Measurements from ENCODE around the gene TTC36. TPM values are rescaled to one million over a fixed set of nuclear protein-coding genes. Genes with fewer than 3 reads are reported as not detected.
"Not testable (repeated sequence)": the region's sequence is repeated elsewhere in the genome, so short reads cannot be mapped to it uniquely, and the experiment has no call there.

Gene TTC36
- total RNA-seq, 1 donor, result 1.1 TPM

DNA sequence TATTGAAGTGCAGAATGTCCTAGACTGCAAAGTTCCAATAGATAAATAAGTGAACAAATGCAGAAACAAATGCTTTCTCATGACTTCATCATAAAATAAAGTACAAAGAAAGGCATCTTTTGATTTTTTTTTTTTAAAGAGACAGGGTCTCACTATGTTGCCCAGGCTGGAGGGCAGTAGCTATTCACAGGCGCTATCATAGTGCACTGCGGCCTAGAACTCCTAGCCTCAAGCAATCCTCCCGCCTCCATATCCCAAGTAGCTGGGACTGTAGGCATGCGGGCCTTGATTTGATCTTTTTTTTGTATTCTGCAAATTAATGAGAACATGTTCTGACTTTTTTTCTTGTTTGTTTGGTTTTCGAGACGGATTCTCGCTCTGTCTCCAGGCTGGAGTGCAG is 47.4 kb downstream of the TTC36 start:
- DNase-seq (ENCODE audit: low read depth in 2 of 3, low spot score in 2 of 3), result no peak

DNA sequence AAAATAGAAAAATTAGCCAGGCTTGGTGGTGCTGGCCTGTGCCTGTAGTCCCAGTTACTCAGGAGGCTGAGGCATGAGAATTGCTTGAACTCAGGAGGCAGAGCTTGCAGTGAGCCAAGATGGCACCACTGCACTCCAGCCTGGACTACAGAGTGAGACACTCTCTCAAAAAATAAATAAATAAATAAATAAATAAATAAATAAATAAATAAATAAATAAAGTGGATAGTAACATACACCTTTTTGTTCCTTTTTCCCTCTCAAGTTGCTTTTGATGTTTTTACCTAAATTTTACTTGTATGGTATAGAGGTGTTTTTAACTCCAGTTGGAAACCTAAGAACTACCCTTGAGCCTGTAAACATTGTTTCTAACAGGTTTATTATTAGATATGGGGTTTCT is 50.7 kb downstream of the TTC36 start:
- DNase-seq (ENCODE audit: low read depth in 2 of 3, low spot score in 2 of 3), result not testable (repeated sequence)

Other genes with a start within 250 kb of the TTC36 start
- gene CD3E, start 222.7 kb upstream of the TTC36 start, total RNA-seq, result 0.54 TPM
- gene CD3D, start 184.8 kb upstream of the TTC36 start, total RNA-seq, result 0.27 TPM
- gene CD3G, start 183.1 kb upstream of the TTC36 start, total RNA-seq, result under 0.01 TPM
- gene UBE4A, start 167.9 kb upstream of the TTC36 start, total RNA-seq, result 26.4 TPM
- 50.1 TPM for gene ATP5MG, start 125.9 kb upstream of the TTC36 start, total RNA-seq
- gene KMT2A, start 91.0 kb upstream of the TTC36 start, total RNA-seq, result 78.4 TPM
- gene TMEM25, start 3.7 kb downstream of the TTC36 start, total RNA-seq, result 35.8 TPM
- 24.0 TPM for gene IFT46, start 38.5 kb downstream of the TTC36 start, total RNA-seq
- 27.5 TPM for gene ARCN1, start 44.9 kb downstream of the TTC36 start, total RNA-seq
- 4.0 TPM for gene PHLDB1, start 80.1 kb downstream of the TTC36 start, total RNA-seq
- gene TREH, start 152.2 kb downstream of the TTC36 start, total RNA-seq, result not detected